ENCODE data around the gene HBA2. TPM values are rescaled to one million over a fixed set of nuclear protein-coding genes. Genes with fewer than 3 reads are reported as not detected.
"Not testable (repeated sequence)": the region's sequence is repeated elsewhere in the genome, so short reads cannot be mapped to it uniquely, and the experiment has no call there.

Gene HBA2
- total RNA-seq, 1 experiment from 2014 or later, result not detected

GRCh38 chr16:176477-177382 lies 4.1 kb downstream of the HBA2 start, which contains the start of gene HBA1:
TSS of gene HBA1 (plus strand) at chr16:176680. CDS start at chr16:176717, 37 bp downstream.
- H3K27me3 ChIP-seq, H3K4me3 ChIP-seq: not testable (repeated sequence)

DNA sequence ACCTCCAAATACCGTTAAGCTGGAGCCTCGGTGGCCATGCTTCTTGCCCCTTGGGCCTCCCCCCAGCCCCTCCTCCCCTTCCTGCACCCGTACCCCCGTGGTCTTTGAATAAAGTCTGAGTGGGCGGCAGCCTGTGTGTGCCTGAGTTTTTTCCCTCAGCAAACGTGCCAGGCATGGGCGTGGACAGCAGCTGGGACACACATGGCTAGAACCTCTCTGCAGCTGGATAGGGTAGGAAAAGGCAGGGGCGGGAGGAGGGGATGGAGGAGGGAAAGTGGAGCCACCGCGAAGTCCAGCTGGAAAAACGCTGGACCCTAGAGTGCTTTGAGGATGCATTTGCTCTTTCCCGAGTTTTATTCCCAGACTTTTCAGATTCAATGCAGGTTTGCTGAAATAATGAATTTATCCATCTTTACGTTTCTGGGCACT lies 4.7 kb downstream of the HBA2 start:
- Histone ChIP-seq H3K36me3 (no peaks in the 10 kb centered on the region), H3K27ac (no peak overlapping the region), H3K27me3 (no peaks in the 10 kb centered on the region), H3K4me1 (no peaks in the 10 kb centered on the region), H3K9me3 (replicated peaks) (no peaks in the 10 kb centered on the region), H3K4me3 (no peak overlapping the region)
- DNase-seq, result peak; percentile 24 to 38

More at GRCh38 chr16:176477-177382, 4.1 kb downstream of the HBA2 start, which contains the start of gene HBA1:
- H3K27ac ChIP-seq; H3K4me1 ChIP-seq; H3K9me3 ChIP-seq (replicated peaks); DNase-seq; H3K36me3 ChIP-seq: not testable (repeated sequence)

- Histone ChIP-seq H3K27me3 (no peaks in the 10 kb centered on the region), H3K4me1 (no peaks in the 10 kb centered on the region), H3K4me3 (no peak overlapping the region), H3K27ac (no peak overlapping the region), H3K9me3 (replicated peaks) (no peaks in the 10 kb centered on the region), H3K36me3 (no peaks in the 10 kb centered on the region)
- no peak for DNase-seq
Observed at GRCh38 chr16:177981-178667, 5.4 kb downstream of the HBA2 start.

DNA sequence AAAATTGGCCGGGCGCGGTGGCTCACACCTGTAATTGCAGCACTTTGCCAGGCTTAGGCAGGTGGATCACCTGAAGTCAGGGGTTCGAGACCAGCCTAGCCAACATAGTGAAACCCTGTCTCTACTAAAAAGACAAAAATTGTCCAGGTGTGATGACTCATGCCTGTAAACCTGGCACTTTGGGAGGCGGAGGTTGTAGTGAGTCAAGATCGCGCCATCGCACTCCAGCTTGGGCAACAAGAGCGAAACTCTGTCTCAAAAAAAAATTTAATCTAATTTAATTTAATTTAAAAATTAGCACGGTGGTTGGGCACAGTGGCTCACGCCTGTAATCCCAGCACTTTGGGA lies 6.0 kb downstream of the HBA2 start:
- Histone ChIP-seq H3K9me3 (replicated peaks) (no peaks in the 10 kb centered on the region), H3K27me3 (no peaks in the 10 kb centered on the region), H3K27ac (no peak overlapping the region), H3K4me1 (no peaks in the 10 kb centered on the region), H3K36me3 (no peaks in the 10 kb centered on the region), H3K4me3 (no peak overlapping the region)
- DNase-seq, result no peak

DNA sequence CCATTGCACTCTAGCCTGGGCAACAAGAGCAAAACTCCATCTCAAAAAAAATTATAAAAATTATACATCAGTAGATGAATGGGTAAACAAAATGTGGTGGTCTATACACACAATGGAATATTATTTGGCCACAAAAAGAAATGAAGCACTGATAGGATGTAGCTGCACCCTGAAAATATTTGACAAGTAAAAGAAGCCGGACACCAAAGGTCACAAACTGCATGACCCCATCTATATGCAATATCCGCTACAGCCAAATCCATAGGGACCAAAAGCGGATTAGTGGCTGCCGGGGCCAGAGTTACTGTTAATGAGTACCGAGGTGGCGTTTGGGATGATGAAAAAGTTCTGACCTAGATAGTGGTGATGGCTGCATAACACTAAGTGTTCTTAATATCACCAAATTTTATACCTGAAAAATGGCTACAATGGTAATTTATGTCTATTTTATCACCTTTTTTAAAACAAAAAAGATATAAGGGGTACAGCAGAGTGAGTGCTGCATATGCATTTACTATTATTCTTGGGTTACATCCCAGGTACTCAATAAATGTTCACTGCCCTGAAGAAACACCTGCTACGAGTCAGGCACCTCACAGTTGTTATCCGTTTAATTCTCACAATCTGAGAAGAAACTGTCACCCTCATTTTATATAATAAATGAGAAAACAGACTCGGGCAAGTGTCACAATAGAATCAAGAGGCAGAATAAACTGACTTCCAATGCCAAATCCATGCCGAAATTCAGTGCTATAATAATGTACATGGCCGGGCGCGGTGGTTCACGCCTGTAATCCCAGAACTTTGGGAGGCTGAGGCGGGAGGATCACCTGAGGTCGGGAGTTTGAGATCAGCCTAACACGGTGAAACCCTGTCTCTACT lies 6.8 kb downstream of the HBA2 start:
- no peak overlapping the region for H3K27ac ChIP-seq
- no peaks in the 10 kb centered on the region for H3K9me3 ChIP-seq (replicated peaks)
- H3K36me3 ChIP-seq, result no peaks in the 10 kb centered on the region
- DNase-seq, result no peak
- no peaks in the 10 kb centered on the region for H3K4me1 ChIP-seq
- H3K4me3 ChIP-seq, result no peak overlapping the region
- H3K27me3 ChIP-seq, result no peaks in the 10 kb centered on the region

- no peak within 1 kb of the TSS for H3K4me3 ChIP-seq
- no peak for DNase-seq
Observed at GRCh38 chr16:180101-180675, 7.5 kb downstream of the HBA2 start, which contains the start of gene HBQ1. TSS of gene HBQ1 (plus strand) at chr16:180459. CDS start at chr16:180487, 28 bp downstream.

DNA sequence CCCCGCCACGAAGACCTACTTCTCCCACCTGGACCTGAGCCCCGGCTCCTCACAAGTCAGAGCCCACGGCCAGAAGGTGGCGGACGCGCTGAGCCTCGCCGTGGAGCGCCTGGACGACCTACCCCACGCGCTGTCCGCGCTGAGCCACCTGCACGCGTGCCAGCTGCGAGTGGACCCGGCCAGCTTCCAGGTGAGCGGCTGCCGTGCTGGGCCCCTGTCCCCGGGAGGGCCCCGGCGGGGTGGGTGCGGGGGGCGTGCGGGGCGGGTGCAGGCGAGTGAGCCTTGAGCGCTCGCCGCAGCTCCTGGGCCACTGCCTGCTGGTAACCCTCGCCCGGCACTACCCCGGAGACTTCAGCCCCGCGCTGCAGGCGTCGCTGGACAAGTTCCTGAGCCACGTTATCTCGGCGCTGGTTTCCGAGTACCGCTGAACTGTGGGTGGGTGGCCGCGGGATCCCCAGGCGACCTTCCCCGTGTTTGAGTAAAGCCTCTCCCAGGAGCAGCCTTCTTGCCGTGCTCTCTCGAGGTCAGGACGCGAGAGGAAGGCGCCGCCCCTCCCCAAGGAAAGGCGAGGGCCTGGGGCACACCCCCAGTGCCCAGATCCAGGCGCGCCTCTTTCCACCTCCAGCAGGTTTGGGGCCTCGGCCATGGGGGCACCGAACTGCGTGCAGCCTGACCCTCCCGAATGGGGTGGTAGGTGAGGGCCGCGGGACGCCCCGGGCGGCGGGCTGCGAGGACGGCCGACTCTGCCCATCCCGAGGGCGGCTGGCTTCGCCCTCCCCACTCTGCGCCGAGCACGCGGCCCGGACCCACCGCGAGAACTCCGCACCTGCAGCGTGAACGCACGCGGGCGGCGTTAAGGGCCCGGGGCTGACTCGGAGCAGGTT lies 8.2 kb downstream of the HBA2 start:
- Histone ChIP-seq H3K27ac (no peak overlapping the region), H3K4me3 (no peak overlapping the region)
- peak in 1 of 2 experiments; percentile 34 for DNase-seq

More at GRCh38 chr16:180101-180675, 7.5 kb downstream of the HBA2 start, which contains the start of gene HBQ1:
- no peaks in the 10 kb centered on the region for H3K4me1 ChIP-seq
- H3K27me3 ChIP-seq, result no peaks in the 10 kb centered on the region
- no peak within 1 kb of the TSS for H3K27ac ChIP-seq
- H3K36me3 ChIP-seq, result 0 out of 2 replicates have a peak, but pooled peaks cover 6% of the 10 kb centered on the region
- H3K9me3 ChIP-seq (replicated peaks), result no peaks in the 10 kb centered on the region

DNA sequence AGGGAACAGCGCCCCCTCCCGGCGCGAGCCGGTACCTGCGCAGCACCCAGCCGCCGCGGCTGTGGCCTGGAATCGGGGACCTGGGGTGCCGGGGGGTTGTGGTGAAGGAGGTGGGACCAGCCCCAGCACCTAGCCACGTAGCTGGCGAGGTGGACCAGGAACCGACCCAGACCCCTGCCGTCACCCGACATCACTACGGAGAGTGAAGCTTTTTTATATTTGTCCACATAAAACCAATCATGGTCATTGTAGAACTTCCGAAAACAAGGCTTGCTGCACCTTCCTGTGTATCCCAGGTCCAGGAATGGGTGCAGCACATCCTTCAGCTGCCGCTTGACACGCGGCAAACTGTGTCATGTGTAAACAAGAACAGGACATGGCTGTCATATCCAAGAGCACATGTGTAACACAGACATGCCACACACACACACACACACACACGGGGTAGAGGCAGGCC lies 8.9 kb downstream of the HBA2 start:
- Histone ChIP-seq H3K36me3 (0 out of 2 replicates have a peak, but pooled peaks cover 6% of the 10 kb centered on the region), H3K27me3 (no peaks in the 10 kb centered on the region), H3K4me1 (no peaks in the 10 kb centered on the region), H3K9me3 (replicated peaks) (no peaks in the 10 kb centered on the region), H3K4me3 (no peak overlapping the region), H3K27ac (no peak overlapping the region)
- no peak for DNase-seq

More for the DNA sequence above, 8.2 kb downstream of the HBA2 start:
- no peaks in the 10 kb centered on the region for H3K27me3 ChIP-seq
- 0 out of 2 replicates have a peak, but pooled peaks cover 6% of the 10 kb centered on the region for H3K36me3 ChIP-seq
- no peaks in the 10 kb centered on the region for H3K4me1 ChIP-seq
- no peaks in the 10 kb centered on the region for H3K9me3 ChIP-seq (replicated peaks)

DNA sequence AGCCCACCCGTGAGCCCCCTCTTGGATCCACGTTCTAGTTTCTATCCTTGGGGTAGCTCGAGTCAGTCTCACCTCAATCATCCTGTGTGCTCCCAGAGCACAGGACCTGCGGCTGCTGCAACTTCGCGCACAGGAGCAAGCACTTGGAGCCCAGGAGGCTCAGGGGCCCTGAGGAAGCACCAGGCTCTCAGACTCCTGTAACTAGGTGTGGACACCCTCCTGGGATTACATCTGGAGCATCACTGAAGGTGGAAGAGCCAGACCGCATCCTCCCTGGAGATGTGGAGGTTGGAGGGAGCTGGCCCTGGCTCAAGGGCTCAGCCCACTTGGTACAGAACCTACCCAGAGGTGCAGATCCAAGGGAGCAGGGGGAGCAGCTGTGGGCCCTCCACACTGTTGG lies 10.3 kb downstream of the HBA2 start:
- DNase-seq, result no peak
- Histone ChIP-seq H3K27ac (no peak overlapping the region), H3K9me3 (replicated peaks) (no peaks in the 10 kb centered on the region), H3K36me3 (peaks cover 15% of the 10 kb centered on the region), H3K4me3 (no peak overlapping the region), H3K27me3 (no peaks in the 10 kb centered on the region), H3K4me1 (no peaks in the 10 kb centered on the region)

GRCh38 chr16:185213-185612 lies 12.5 kb downstream of the HBA2 start:
- H3K36me3 ChIP-seq, result peaks cover 33% of the 10 kb centered on the region
- no peak overlapping the region for H3K27ac ChIP-seq
- no peak overlapping the region for H3K4me3 ChIP-seq
- DNase-seq, result no peak
- H3K4me1 ChIP-seq, result no peaks in the 10 kb centered on the region
- no peaks in the 10 kb centered on the region for H3K27me3 ChIP-seq
- no peaks in the 10 kb centered on the region for H3K9me3 ChIP-seq (replicated peaks)

GRCh38 chr16:185691-186090 lies 13.0 kb downstream of the HBA2 start:
- H3K4me1 ChIP-seq, result no peaks in the 10 kb centered on the region
- H3K9me3 ChIP-seq (replicated peaks), result no peaks in the 10 kb centered on the region
- DNase-seq, result no peak
- H3K4me3 ChIP-seq, result no peak overlapping the region
- H3K27me3 ChIP-seq, result no peaks in the 10 kb centered on the region
- peaks cover 38% of the 10 kb centered on the region for H3K36me3 ChIP-seq
- no peak overlapping the region for H3K27ac ChIP-seq

DNA sequence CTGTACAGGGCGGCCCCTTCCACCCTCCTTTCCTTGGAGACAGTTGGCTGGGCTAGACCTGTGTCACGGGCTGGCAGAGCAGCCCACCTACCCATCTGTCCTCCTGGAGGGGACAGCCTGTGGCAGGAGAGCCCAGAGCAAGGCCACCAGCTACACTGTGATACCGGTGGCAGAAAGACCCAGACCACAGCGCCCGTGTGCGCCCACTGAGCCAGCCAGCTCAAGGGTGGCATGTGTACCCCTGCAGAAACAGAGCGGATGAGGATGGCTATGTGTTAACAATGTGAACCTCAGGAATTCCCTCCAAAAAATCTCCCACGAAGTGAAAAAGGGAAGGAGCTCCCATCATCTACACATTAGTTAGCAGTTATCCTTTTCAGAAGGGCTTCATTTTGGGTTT lies 14.7 kb downstream of the HBA2 start:
- no peak for DNase-seq
- Histone ChIP-seq H3K4me3 (no peak overlapping the region), H3K27ac (no peak overlapping the region), H3K36me3 (peaks cover 50% of the 10 kb centered on the region), H3K27me3 (no peaks in the 10 kb centered on the region), H3K4me1 (no peaks in the 10 kb centered on the region), H3K9me3 (replicated peaks) (no peaks in the 10 kb centered on the region)

GRCh38 chr16:188674-189073 lies 16.0 kb downstream of the HBA2 start:
- peaks cover 61% of the 10 kb centered on the region for H3K36me3 ChIP-seq
- no peaks in the 10 kb centered on the region for H3K4me1 ChIP-seq
- no peak overlapping the region for H3K27ac ChIP-seq
- H3K4me3 ChIP-seq, result no peak overlapping the region
- DNase-seq, result peak; percentile 19 to 30
- H3K9me3 ChIP-seq (replicated peaks), result no peaks in the 10 kb centered on the region
- no peaks in the 10 kb centered on the region for H3K27me3 ChIP-seq
